GM12891 (cell line): ENCODE results near the gene EPHB3.

Experiments used
- DNase-seq: peaks from one replicate; pipeline ENCODE4 v3.0.0; 2011; ENCODE audit warnings: low spot score; ENCODE audit not compliant: insufficient read length
- FAIRE-seq: peaks from 2 replicates; lab custom pipeline; 2011; peaks lifted over from hg19 to GRCh38; lab: Jason Lieb, UNC
- PAX5 ChIP-seq: IDR thresholded peaks from 2 replicates; pipeline ENCODE4 v1.6.1; 2011; ENCODE audit warnings: low read length, moderate library complexity, mild to moderate bottlenecking; ENCODE audit not compliant: insufficient read depth, severe bottlenecking
- POLR2A ChIP-seq: IDR thresholded peaks from 2 replicates; pipeline ENCODE4 v1.6.1; 2011; ENCODE audit warnings: low read depth, low read length, control low read depth
- POLR2AphosphoS5 ChIP-seq: IDR thresholded peaks from 2 replicates; pipeline ENCODE4 v1.6.1; 2011; ENCODE audit warnings: low read depth, low read length, control low read depth
- POU2F2 ChIP-seq: IDR thresholded peaks from 2 replicates; pipeline ENCODE4 v1.6.1; 2011; ENCODE audit warnings: low read depth, mild to moderate bottlenecking, control low read depth, low read length, moderate library complexity
- SPI1 ChIP-seq: IDR thresholded peaks from 2 replicates; pipeline ENCODE4 v1.6.1; 2011; ENCODE audit warnings: low read depth, low read length, control low read depth
- TAF1 ChIP-seq: IDR thresholded peaks from 2 replicates; pipeline ENCODE4 v1.6.1; 2011; ENCODE audit warnings: low read depth, low read length, control low read depth

Gene EPHB3

DNA sequence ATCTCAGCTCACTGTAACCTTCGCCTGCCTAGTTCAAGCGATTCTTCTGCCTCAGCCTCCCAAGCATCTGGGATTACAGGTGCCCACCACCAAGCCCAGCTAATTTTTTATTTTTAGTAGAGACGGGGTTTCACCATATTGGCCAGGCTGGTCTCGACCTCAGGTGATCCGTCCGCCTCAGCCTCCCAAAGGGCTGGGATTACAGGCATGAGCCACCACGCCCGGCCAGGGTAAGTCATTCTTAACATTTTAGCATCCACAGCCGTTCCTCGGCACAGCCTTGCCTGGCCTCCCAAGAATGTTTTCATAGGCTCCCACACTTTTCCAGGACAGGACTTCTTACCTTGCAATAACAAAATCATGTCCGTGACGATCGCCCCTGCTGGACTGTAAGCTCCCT is 8.7 kb upstream of the EPHB3 start:
- FAIRE-seq: no peak
- DNase-seq: no peak
- TF ChIP-seq POLR2AphosphoS5 (no peak), PAX5 (no peak)

- TF ChIP-seq SPI1: no peak
- no peak for TF ChIP-seq POLR2A
- TF ChIP-seq PAX5: no peak
- TF ChIP-seq POLR2AphosphoS5: no peak
- TF ChIP-seq TAF1: no peak
- TF ChIP-seq POU2F2: no peak
- no peak for DNase-seq
- no peak for FAIRE-seq
Measured at GRCh38 chr3:184553385-184553784, 8.2 kb upstream of the EPHB3 start.

DNA sequence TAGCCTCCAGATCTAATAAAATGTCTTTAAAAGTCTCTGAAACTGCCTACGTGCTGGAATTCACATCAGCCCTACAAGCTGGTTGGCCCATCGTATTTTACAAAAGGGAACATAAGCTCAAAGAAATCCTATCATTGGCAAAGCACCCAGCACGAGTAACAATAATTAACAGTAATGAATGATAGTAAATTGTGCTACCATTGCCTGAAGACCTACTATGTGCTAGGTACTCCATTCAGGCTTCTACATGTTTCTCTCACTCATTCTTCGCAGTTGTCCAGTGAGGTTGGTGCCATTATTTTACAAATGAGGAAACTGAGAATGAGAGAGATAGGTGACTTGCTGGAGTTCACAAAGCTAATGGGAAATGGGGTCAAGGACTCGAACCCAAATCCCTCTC is 7.1 kb upstream of the EPHB3 start:
- no peak for FAIRE-seq
- DNase-seq: no peak
- TF ChIP-seq TAF1 (no peak), POU2F2 (no peak), POLR2AphosphoS5 (no peak), SPI1 (no peak), PAX5 (no peak), POLR2A (no peak)

DNA sequence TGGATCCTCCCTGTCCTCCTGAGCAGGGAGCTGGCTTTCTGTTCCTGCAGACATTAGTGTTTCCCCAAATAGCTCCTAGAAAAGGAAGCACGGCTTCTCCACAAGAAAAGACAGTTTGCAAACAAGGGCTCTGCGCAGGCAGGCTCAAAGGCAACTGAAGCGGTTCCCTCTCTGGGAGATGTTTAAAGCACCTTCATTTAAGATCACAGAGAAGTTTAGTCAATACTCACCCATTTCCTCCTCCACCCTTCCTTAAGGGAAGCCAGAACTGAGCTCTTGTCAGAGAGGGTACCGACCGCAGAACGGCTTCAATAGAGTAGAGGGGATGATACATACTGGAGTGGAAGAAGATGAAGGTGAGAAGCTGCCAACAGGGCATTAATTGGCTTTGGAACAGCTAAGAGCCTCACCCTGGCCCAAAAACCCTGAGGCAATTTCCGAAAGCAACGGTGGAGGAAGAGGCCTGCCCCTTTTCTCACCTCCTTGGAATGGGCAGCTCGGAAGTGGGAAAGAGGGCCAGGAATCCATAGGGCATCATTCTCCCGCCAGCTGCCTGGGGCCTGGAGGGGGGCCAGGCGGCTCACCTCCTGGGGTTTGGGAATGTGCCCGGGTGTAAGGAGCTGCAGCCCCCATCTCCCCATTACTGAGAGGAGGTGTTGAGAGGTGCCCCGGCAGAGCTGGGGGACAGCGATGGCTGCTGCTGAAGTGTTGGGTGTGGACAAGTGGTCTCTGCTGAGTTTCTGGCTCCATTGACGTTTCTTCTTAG is 4.8 kb upstream of the EPHB3 start:
- no peak for FAIRE-seq

DNA sequence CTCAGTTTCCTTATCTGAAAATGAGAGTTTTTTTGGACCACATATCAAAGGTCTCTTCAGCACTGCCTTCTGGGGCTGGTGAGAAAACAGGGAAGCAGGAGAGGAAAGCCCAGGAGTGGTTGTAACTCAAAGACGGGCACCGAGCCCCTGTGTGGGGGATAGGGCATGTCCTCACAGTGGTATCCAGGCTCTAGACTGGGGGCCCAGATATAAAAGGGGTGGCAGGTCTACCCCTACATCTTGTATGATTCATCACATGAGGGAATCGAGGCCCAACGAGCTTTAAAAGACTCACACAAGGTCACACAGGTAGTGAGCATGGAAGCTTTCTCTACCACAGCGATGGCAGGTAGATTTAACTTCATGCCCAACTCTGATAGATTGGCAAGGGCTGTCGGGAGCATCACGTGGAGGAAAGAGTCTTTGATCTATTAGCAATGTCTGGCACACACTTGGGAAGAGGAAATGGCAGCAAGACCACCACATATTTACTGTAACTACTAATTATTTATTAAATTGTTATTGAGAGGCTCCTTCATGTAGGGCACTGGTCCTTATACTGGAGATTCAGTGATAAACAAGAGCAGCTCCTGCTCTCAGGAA is 4.1 kb upstream of the EPHB3 start:
- no peak for FAIRE-seq

More for the DNA sequence above, 4.8 kb upstream of the EPHB3 start:
- no peak for DNase-seq
- TF ChIP-seq POU2F2 (no peak), TAF1 (no peak), POLR2A (no peak)

GRCh38 chr3:184558726-184559125 is 2.9 kb upstream of the EPHB3 start:
- DNase-seq: no peak
- no peak for FAIRE-seq
- TF ChIP-seq SPI1 (no peak), POLR2A (no peak), TAF1 (no peak), POLR2AphosphoS5 (no peak), POU2F2 (no peak)

More for the DNA sequence above, 4.1 kb upstream of the EPHB3 start:
- TF ChIP-seq POLR2A (no peak), POU2F2 (no peak), POLR2AphosphoS5 (no peak), PAX5 (no peak)
- no peak for DNase-seq

DNA sequence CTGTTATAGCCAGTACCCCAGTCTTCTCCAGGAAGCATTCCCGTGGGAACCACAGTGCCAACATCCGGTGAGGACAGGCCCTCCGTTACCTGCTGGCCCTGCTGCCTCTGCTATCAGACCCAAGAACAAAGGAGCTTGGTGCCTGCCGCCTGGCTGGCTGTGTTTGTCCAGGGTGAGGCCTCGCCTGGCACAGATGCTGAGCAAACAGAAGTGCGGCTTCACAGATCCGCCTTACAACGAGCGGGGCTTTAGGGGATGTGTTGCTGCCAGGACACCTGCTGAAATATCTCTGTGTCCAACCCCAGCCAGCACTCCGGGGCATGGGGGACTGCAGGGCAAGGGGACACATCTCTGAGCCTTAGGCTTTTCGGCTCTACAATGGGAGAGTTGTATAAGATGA is 2.2 kb upstream of the EPHB3 start:
- TF ChIP-seq POLR2AphosphoS5 (no peak), POU2F2 (no peak), PAX5 (no peak), SPI1 (no peak), POLR2A (no peak), TAF1 (no peak)
- DNase-seq (no peak), FAIRE-seq (no peak)

DNA sequence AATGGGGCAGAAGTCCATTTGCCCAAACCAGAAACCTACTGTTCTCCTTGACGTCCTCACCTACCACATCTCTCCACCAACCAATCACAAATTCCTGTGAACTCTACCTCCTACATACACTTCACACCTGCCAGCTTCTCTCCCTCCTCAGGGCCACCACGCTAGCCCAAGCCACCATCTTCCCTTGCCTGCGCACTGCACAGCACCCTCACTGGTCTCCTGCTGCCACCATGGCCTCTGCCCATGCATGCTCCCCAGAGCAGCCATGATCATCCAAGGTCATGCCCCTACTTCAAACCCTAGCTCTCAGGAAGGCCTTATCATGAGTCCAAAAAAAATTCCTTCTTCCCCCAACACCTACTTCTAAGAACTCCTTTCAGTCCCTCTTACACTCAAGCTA is 1.1 kb upstream of the EPHB3 start:
- FAIRE-seq (no peak), DNase-seq (no peak)
- TF ChIP-seq SPI1 (no peak), POLR2AphosphoS5 (no peak), POLR2A (no peak), PAX5 (no peak), TAF1 (no peak), POU2F2 (no peak)

DNA sequence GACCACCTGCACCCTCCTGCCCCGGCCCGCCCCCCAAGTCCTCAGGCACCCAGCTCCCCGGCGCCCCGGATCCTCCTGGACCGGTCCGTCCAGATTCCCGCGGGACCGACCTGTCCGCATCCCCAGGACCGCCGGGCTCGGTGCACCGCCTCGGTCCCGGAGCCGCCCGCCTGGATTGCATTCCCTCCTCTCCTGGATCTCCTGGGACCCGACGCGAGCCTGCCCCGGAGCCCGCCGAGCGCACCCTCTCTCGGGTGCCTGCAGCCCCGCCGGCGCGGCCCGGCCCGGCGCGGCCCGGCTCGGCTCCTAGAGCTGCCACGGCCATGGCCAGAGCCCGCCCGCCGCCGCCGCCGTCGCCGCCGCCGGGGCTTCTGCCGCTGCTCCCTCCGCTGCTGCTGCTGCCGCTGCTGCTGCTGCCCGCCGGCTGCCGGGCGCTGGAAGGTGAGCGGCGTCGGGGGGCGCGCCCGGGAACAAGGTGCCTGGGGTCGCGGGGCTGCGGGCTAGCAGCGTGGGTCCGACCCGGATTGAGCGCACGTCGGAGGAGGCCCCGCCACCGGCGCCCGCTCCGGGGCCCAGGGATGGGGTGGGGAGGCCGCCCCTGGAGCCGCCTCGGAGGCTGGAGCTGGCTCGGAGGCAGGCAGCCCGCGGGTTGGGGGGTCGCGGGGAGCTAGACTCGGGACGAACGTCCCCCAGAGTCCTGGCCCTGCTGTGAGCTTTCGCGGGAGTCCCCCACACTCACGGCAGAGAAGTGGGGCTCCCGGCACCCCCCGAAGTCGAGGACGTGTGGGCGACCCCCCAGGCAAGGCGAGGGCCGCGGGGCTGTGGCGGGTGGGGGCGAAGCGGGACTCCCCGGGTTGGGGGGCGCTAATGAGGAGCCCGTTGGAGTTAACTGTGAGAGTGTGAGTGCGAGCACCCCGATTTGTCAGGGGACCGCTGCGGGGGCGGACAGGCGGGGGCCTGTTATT is 610 bp downstream of the EPHB3 start:
- no peak for DNase-seq

More for the DNA sequence above, 610 bp downstream of the EPHB3 start:
- TF ChIP-seq SPI1: no peak
- no peak for TF ChIP-seq TAF1
- no peak for TF ChIP-seq POU2F2
- no peak for TF ChIP-seq PAX5
- TF ChIP-seq POLR2A: no peak
- no peak for TF ChIP-seq POLR2AphosphoS5
- FAIRE-seq: no peak
